GM23338 (cell line): ENCODE data around the gene GAPDH.
"Not testable (repeated sequence)": the region's sequence is repeated elsewhere in the genome, so short reads cannot be mapped to it uniquely, and the experiment has no call there.

Experiments used
- CTCF ChIP-seq, 2 experiments: fragments of 200-600 bp in 1 of 2; sonication (generic) in 1 of 2; conservative IDR thresholded peaks; 2 replicates each; pipeline versions ENCODE4 v1.5.1 to v1.6.1; 2016 to 2017; ENCODE audit warnings: antibody characterized with exemption in 2 of 2, low read depth in 2 of 2, mild to moderate bottlenecking in 2 of 2, moderate library complexity in 1 of 2
- EZH2phosphoT487 ChIP-seq: fragments of 200-600 bp; sonication (generic); IDR thresholded peaks from one replicate; pipeline ENCODE4 v1.8.1; 2018; ENCODE audit warnings: antibody characterized with exemption; ENCODE audit not compliant: unreplicated experiment

GRCh38 chr12:6537580-6538419 lies 3.5 kb downstream of the GAPDH start:
- TF ChIP-seq CTCF (conservative IDR thresholded peaks at IDR 0.05; ENCODE audit: low read depth in 2 of 2), result peak; percentile 75 to 96
- TF ChIP-seq EZH2phosphoT487, result not testable (repeated sequence)
